ENCODE results near the gene FAM25G.

Gene FAM25G

DNA sequence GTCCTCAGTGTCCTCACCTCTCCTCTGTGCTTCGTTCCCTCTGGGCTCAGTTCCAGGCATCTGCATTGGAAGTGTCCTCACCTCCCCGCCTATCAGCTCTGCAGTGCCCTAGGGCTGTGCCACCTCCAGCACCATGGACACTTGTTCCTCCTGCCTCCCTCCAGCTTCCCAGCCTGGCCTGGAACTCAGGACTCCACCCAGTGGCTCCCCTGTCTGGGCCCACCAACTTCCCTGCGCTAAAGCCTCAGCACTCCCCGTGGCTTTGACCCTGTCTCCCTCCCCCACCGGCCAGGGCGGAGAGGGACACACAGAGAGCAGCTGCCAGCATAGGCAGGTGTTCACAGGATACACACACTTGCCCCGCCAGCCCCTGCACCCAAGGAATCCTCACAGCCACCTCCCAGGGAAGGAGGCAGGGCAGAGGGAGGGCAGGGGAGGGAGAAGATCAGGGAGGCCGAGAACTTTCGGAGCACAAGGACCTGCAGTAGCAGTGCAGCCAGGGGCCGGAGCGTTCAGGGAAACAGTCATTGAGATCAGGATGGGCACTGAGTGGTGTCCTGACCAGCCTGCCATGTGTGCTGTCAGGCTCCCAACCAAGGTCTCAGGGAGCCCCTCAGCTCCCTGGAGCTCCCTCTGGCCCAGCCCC, 38.9 kb downstream of the FAM25G start:
- Histone ChIP-seq H3K4me1 (ENCODE audit: insufficient read depth, low read length, severe bottlenecking) (no peaks in the 10 kb centered on the region), H3K27me3 (ENCODE audit: insufficient read depth, low read length) (no peaks in the 10 kb centered on the region), H3K4me3 (ENCODE audit: low read depth, low read length, poor library complexity, severe bottlenecking) (no peak overlapping the region), H3K79me2 (ENCODE audit: insufficient read depth, low read length) (no peaks in the 10 kb centered on the region), H3K36me3 (ENCODE audit: insufficient read depth, low read length) (no peaks in the 10 kb centered on the region), H3K9me2 (ENCODE audit: low read depth, low read length) (no peaks in the 10 kb centered on the region), H4K20me1 (ENCODE audit: insufficient read depth, low read length) (no peaks in the 10 kb centered on the region), H3K9ac (ENCODE audit: low read length) (no peak overlapping the region), H3K27ac (ENCODE audit: low read depth, low read length, poor library complexity, severe bottlenecking) (no peak overlapping the region), H2AFZ (ENCODE audit: low read length) (no peak overlapping the region), H3K4me2 (ENCODE audit: low read length) (no peak overlapping the region), H3K9me3 (ENCODE audit: low read length) (no peaks in the 10 kb centered on the region), H3F3A (ENCODE audit: insufficient read depth, low read length) (no peaks in the 10 kb centered on the region)
- TF ChIP-seq EZH2 (IDR thresholded peaks at IDR 0.05; ENCODE audit: borderline replicate concordance, low read length) (no peak), CTCF (IDR thresholded peaks at IDR 0.05; ENCODE audit: low read length) (no peak)

DNA sequence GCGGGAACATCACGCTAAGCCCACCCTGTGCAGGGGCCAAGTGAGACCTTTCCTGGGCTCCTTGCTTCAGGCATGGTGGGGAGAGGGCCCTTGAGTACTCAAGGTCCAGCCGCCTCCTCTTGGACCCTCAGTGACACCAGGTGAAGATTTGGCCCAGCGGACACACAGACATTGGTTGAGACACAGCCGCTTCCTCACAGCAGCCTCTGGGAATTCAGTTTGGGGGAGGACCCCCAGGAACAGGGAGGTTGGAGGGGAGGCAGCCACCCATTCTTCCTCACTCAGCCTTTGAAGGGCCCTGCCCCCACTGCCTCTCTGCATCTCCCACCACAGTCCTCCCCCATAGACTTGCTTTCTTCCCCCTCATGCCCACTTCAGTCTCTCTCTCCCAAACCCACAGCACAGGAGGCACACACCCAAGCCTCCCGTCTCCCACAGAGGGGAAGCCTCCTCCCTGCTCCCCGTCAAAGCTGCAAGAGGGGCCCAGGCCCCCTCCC, 39.5 kb downstream of the FAM25G start:
- no peak overlapping the region for H3K27ac ChIP-seq (ENCODE audit: low read depth, low read length, poor library complexity, severe bottlenecking)
- no peaks in the 10 kb centered on the region for H3K36me3 ChIP-seq (ENCODE audit: insufficient read depth, low read length)
- H3F3A ChIP-seq (ENCODE audit: insufficient read depth, low read length), result no peaks in the 10 kb centered on the region
- no peak overlapping the region for H3K4me3 ChIP-seq (ENCODE audit: low read depth, low read length, poor library complexity, severe bottlenecking)
- H3K9me2 ChIP-seq (ENCODE audit: low read depth, low read length), result no peaks in the 10 kb centered on the region
- H3K27me3 ChIP-seq (ENCODE audit: insufficient read depth, low read length), result no peaks in the 10 kb centered on the region
- no peak overlapping the region for H2AFZ ChIP-seq (ENCODE audit: low read length)
- TF ChIP-seq EZH2 (IDR thresholded peaks at IDR 0.05; ENCODE audit: borderline replicate concordance, low read length) (no peak), CTCF (IDR thresholded peaks at IDR 0.05; ENCODE audit: low read length) (no peak)
- no peaks in the 10 kb centered on the region for H3K4me1 ChIP-seq (ENCODE audit: insufficient read depth, low read length, severe bottlenecking)
- H3K9me3 ChIP-seq (ENCODE audit: low read length), result no peaks in the 10 kb centered on the region
- H3K79me2 ChIP-seq (ENCODE audit: insufficient read depth, low read length), result no peaks in the 10 kb centered on the region
- H4K20me1 ChIP-seq (ENCODE audit: insufficient read depth, low read length), result no peaks in the 10 kb centered on the region
- H3K4me2 ChIP-seq (ENCODE audit: low read length), result no peak overlapping the region
- no peak overlapping the region for H3K9ac ChIP-seq (ENCODE audit: low read length)

DNA sequence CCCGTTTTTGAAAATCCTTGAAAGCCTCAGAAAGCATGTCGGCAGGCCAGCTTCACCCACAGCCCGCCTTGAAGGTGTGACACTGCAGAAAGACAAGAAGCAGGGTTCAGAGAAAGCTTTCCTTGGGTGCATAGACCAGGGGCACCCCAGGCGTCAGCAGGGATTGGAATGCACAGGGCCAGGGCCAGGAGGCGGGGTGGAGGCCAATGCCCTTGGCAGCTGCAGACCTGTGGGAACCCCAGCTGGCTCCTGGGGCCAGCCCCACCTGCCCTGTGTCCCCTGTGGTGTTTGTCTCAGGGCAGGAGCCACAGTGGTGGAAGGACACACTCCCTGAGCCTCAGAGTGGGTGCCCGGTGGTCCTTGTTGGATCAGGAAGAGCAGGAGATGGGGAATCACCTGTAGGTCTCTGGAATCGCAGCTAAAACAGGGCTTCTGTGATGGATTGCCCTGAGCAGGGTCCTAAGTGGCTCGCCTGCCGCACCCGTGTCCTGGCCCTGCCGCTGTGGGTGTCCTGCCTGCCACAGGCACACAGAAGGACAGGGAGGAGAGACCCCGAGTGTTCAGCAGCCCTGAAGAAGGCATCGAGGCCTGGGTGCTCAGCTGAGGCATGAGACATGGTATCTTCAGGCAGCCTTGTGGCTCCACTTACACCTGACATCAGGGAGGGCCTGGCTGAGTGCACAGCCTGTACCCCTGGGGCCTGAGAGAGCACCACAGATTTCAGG, 40.1 kb downstream of the FAM25G start:
- TF ChIP-seq CTCF (IDR thresholded peaks at IDR 0.05; ENCODE audit: low read length) (no peak), EZH2 (IDR thresholded peaks at IDR 0.05; ENCODE audit: borderline replicate concordance, low read length) (no peak)
- H4K20me1 ChIP-seq (ENCODE audit: insufficient read depth, low read length), result no peaks in the 10 kb centered on the region
- no peaks in the 10 kb centered on the region for H3K4me1 ChIP-seq (ENCODE audit: insufficient read depth, low read length, severe bottlenecking)
- H3K9me2 ChIP-seq (ENCODE audit: low read depth, low read length), result no peaks in the 10 kb centered on the region
- no peaks in the 10 kb centered on the region for H3F3A ChIP-seq (ENCODE audit: insufficient read depth, low read length)
- no peaks in the 10 kb centered on the region for H3K9me3 ChIP-seq (ENCODE audit: low read length)
- no peaks in the 10 kb centered on the region for H3K79me2 ChIP-seq (ENCODE audit: insufficient read depth, low read length)
- no peak overlapping the region for H3K27ac ChIP-seq (ENCODE audit: low read depth, low read length, poor library complexity, severe bottlenecking)
- H2AFZ ChIP-seq (ENCODE audit: low read length), result no peak overlapping the region
- no peak overlapping the region for H3K9ac ChIP-seq (ENCODE audit: low read length)
- no peak overlapping the region for H3K4me2 ChIP-seq (ENCODE audit: low read length)
- no peak overlapping the region for H3K4me3 ChIP-seq (ENCODE audit: low read depth, low read length, poor library complexity, severe bottlenecking)
- no peaks in the 10 kb centered on the region for H3K36me3 ChIP-seq (ENCODE audit: insufficient read depth, low read length)
- H3K27me3 ChIP-seq (ENCODE audit: insufficient read depth, low read length), result no peaks in the 10 kb centered on the region
